Fibroblast of the conjunctiva (primary cell): ENCODE data around the gene ANKS1A.

Source experiments
- DNase-seq: peaks from one replicate; pipeline ENCODE4 v3.0.0-alpha.2; 2010; ENCODE audit warnings: low read depth

ANKS1A gene

GRCh38 chr6:35041086-35041861, 152.2 kb downstream of the ANKS1A start:
- DNase-seq, result no peak

DNA sequence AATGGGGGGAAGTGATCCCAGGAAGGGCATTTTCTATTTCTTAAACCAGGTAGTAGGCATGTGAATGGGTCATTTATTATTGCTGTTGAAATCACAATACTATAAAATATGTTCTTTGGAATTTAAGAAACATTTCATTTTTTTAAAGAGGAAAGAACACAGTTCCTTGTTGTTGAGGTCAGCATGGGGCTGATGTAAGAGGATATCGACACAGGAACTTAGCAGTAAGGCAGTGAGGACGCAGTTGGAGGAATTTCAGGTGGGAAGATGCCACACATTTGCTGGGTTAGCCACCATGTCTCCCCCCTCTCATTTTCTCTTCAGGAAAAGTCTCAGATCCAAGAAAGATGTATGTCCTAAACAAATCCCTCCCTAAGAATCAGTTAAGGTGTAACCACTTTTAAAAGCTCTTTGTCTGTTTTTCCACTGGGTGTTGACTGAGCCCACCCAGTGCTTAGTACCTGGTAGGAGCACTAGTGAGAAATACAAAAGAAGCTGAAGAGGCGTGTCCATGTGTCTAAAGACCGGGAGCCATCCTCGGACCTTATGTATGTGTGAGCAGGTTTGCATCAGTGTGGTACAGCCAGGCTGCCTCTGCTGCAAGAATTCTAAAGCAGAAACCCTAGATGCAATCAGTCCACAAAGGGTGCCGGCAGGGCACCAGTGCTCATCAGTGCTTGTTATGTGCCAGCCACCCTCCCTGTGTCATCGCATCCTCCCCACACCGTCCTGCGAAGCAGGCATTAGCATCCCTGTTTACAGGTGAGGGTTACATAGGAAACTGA, 153.2 kb downstream of the ANKS1A start:
- DNase-seq, result no peak

DNA sequence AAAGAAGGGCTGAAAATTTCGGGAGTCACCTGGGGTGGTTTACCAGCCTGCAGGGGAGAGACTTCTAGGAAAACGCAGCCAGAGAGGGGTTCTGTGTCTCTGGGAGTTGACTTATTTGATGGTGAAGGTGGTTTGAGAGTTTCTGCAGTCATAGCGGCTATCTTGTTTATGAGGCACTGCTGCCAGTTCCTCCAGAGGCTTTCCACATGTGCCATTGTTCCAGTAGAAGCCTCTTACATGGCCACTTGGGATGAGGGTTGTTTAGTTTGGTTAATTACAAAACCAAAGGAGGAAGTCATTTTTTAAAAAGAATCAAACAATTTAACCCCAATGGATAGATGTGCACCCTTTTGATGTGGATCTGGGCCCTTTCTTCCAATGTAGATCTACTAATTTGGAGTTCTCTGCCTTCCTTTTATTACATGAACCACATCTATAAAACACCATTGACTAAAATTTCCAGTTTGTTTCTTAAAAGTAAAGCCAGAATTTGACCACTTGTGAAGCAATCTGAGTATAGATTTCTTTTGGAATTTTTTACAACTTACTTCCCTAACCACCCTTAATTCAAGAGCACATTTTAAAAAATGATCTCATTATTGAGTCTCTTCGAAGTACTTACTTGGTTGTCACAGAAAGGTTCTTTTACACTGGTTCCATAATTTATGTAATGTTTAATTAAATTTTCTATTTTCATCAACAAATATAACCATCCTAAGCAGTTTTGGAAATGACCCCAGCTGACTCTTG, 154.5 kb downstream of the ANKS1A start:
- DNase-seq, result no peak

GRCh38 chr6:35044145-35044745, 155.2 kb downstream of the ANKS1A start:
- DNase-seq, result no peak

- no peak for DNase-seq
Observed at GRCh38 chr6:35044761-35045421, 155.8 kb downstream of the ANKS1A start.

DNA sequence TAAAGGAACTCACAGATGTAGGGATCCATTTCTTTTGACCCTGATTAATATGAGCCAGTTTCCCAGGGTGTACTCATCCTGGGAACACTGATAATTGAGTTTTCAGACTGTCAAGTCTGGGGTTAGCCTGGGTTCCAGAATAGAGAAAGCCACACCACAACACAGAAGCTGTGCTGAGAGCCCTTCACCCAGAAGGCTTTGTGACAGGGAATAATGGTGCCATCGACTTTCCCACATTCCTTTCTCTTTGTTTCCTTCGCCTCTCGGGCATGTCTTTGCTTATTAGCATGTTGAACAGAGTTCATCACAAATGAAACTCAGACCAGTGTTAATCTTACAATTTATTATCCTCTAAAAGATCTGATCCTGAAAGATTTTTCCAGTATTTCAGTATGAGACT, 157.0 kb downstream of the ANKS1A start:
- DNase-seq, result no peak

DNA sequence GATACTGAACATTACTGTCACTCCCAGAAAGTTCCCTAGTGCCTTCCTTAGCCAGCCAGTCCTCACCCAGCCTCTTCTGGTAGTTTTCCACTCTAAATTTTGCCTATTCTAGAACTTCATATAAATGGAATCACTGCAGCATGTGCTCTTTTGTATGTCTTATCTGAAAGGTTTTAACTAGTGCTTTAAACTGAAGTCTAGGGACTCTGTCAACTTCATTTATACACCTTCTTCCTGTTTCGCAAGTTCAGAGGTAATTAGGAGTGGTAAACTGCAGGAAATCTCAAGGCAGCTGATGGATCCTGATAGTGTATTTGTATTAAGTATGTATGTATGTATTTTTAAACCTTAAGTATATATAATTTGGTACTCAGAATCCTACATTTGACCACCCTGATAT, 157.8 kb downstream of the ANKS1A start:
- no peak for DNase-seq

DNA sequence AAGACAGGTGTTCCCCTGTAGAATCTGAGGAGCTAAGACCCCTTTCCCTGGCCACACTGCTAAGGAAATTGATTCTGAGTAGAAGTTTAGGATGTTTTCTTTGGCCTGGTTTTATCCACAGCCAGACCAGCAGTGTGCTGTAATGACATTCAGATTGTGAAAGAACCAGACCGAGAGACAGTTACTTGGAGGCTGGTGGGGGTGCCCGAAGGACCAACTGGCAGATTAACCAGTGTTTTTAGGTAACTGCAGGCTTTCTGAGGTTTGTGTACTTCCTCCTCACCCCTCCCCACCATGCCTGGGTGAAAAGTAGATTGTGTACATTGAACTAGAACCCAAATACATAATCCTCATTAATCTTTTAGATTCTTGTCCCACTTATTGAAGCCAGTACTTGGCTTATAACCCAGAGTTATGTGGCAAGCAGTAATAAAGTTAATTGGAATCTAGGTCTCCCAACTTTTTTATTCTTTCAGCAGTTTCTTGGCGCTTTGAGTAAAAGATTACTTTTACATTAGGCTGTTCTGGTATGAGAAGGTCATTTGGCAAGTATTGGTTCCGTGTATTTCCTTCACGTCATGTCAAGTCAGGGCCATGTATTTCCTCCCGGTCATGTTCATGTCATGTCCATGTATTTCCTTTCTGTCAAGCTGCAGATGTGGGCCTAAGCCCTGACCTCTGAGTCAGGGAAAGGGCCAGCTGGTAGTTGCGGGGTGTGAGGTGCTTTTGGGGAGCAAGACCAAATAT, 158.4 kb downstream of the ANKS1A start:
- no peak for DNase-seq

DNA sequence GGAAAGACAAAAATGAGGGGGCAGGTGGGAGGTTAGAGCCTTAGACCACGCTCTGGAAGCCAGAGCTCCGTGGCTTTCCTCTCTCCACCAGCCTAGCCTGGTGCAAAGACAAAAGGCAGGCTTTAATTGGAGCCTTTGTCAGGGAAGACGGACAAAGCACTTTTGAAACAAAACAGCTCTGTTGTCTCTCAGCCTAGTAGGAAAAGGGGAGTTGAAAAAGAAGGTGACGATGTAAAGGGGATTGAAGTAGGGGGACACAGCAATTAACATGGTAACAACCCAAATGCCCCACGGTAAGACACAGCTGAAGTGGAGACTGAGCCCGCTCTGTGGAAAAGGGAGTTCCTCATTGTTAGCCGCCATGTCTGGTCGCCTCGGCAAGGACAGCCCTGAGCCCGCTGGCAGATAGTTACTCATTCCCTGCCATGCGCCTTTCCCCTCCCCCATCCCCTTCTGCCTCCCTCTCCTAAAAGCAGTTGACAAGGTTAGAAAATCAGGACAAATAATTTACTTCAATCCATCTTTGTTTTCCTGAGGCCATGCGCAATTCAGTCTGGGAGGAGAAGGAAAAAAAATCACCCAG, 159.1 kb downstream of the ANKS1A start:
- DNase-seq, result no peak

DNA sequence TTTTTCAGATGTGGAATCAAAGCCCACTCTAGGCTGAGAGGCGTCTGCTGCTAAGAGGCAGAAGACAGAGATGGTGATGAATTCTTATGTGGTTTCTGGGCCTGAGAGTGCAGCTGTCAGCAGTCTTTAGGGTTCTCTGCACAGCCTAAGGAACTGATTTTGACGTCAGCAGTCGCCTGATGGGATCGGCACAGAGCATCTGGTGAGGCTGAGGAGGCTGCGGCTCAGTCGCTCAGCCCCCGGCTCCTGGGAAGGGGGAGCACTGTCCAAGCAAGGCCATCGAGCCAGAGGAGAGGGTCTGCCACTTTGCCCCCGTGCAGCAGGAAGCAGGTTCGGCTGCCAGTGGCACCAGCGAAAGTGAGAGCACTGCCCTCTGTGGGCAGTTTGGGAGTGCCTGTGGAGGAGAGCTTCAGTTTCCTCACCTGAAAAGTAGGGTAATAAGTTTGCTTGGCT, 159.6 kb downstream of the ANKS1A start:
- DNase-seq, result no peak

DNA sequence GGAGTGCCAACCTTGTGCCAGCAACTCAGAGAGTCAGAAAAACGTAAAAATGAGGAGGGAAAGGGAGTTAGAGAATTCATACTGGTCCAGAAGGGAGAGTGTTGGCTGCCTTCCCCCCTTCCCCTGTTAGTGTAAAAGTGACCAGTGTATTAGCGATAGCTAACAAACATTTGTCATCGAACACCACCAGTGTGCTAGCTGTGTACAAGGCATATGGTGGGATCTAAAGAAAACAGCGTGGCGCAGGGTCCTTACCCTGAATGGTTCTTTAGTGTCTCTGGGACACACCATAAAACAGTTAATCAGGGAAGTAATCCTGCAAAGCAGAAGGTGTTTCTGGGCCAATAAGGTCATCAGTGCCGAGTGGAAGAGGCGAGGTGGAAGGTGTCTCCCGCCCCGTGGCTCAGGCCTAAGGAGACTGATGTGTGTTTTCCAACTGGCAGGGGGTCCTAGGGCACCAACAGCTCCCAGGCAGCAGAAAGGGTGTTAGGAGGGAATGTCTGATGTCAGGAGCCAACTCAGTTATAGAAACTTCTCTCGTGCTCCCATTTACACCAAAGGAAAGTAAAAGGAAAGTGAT, 160.2 kb downstream of the ANKS1A start:
- no peak for DNase-seq

DNA sequence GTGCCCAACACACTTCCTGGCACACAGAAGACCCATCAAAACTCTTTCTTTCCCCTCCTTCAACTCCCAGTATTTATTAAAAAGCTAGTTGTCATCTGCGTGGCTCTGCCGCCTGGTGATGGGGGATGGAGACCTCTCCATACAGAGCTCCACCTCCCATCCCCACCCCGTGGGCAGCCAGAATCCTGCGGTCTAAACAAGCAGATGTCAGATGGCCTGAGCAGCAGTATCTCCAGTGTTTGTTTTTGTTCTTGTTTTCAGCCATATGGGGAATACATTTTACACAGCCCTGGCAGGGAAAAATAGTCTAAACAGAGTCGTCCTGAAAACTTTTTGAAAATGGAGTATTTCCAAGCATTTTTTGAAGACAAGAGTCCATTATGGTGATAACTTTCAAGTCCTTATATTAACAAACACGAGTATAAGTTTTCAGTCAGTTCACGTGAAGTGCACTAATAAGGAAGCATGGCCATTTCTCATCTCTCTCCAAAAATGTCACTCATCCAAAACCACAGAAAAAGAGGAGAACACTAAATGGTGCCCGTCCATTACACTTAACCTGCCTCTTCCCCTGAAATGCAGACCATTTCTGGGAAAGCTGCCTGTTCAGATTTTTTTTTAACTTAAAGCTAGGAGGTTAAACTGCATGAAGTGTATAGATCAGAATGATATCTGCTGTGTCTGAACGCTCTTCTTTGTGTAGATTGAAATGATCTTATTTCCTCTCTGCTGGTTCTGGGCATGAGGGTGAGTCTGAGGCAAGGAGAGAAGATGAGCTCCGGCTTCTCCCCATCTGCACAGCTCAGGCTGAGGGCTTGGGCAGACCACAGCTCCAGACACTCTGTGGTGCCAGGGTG, 161.1 kb downstream of the ANKS1A start:
- DNase-seq, result peak; percentile 43

DNA sequence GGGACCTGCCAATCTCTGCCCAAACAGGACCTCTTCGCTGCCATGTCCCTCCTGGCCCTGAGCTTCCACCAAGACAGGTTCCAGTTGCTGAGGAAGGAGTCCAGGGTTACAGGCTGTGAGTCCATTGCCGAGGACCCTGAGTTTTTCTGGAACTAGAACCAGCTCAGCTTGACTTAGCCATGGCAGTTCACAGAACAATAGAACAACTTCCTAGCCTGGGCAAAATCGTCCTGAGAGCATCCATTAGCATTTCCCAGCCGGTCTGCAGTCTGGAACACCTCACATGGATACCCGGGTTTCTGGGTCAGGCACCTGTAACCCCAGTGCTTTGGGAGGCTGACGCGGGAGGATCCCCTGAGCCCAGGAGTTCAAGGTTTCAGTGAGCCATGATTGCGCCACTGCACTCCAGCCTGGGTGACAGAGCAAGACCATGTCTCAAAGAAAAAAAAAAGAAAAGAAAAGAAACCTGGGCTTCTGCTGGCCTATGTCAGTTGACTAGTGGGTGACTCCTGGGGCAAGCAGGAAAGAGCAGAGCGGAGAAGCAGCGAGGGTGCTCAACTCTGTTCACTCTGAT, 161.8 kb downstream of the ANKS1A start:
- DNase-seq, result no peak

GRCh38 chr6:35051396-35051795, 162.3 kb downstream of the ANKS1A start:
- no peak for DNase-seq

DNA sequence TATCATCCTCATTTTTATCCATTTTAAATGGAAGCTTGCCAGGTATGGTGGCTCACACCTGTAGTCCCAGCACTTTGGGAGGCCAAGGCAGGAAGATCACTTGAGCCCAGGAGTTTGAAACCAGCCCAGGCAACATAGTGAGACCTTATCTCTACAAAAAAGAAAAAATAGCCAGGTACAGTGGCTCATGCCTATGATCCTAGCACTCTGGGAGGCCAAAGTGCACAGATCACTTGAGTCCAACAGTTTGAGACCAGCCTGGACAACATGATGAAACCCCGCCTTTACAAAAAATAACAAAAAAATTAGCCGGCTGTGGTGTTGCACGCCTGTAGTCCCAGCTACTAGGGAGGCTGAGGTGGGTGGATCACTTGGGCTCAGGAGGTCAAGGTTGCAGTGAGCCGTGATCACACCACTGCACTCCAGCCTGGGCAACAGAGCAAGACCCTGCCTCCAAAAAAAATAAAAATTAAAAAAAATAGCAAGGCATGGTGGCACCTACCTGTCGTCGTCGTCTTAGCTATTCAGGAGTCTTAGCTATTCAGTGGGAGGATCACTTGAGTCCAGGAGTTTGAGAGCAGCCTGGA, 163.0 kb downstream of the ANKS1A start:
- DNase-seq, result no peak

DNA sequence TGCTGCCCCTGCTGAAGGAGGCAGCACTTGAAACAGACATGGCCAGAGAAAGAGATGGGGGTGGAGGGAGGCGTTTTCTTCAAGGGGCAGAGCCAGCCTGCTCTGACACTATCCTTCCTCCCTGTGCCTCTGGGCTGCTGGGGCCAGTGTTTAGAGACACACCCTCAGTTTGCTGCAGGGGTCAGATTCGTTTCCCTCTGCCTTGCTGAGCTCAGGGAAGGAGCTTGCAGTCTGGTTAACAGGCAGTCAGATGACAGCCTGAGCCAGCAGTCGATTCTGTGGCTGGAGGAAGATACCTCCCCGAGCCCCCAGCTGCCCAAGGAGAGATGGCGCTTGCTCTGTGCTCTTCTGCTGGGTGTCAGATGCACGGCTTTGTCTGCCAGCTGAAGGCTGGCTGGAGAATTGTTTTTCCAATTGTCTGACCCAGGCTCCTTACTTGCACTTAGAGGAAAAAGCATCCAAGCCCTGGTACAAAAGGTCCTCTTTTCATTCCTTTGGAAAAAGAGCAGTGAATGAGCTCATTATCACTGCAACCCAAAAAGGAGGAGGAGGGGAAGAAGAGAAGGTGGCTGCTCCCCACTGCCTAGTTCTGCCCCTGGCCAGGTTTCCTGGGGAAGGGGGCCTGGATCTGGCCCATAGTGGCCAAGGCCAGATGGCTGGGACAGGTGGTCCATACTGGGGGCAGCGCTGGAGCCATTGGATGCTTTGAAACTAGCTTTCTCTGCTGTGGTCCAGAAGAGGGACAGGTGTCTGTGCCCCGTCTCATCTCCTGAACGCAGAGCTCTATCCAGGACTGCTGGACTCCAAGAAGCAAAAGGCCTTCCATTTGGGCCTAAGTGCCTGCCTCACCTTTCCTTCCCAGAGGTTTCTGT, 163.9 kb downstream of the ANKS1A start:
- peak; percentile 50 for DNase-seq

GRCh38 chr6:35053701-35054100, 164.6 kb downstream of the ANKS1A start:
- no peak for DNase-seq
